IPS-18c (cell line): ENCODE data around the gene DCAF11.
A peak's percentile ranks its signal among the peaks of the same experiment; 100 is the strongest.

ENCODE experiments used
- H3K4me3 ChIP-seq: 2 replicates; pipeline ENCODE4 v1.7.0; 2013; ENCODE audit warnings: low read depth, mild to moderate bottlenecking, low read length, moderate library complexity; ENCODE audit not compliant: insufficient read depth
- H3K9me3 ChIP-seq: one replicate; pipeline ENCODE4 v1.6.1; 2013; ENCODE audit warnings: mild to moderate bottlenecking, low read length, moderate library complexity; ENCODE audit not compliant: control insufficient read depth, insufficient read depth

The DCAF11 gene

DNA sequence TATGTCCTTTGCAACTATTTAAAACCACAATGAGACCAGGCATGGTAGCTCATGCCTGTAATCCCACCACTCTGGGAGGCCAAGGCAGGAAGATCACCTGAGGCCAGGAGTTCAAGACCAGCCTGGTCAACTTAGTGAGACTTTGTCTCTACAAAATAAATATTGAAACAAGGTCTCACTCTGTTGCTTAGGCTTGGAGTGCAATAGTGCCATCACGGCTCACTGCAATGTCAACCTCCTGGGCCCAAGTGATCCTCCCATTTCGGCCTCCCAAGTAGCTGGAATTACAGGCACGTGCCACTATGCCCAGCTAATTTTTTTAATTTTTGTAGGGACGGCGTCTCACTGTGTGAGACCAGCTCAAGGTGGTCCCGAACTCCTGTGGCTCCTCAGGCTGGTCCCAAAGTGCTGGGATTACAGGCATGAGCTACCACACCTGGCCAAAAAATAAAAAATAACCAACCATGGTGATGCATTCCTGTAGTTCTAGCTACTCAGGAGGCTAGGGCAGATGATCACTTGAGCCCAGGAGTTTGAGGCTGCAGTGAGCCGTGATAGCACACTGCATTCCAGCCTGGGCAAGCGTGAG is 14.9 kb downstream of the DCAF11 start:
- H3K9me3 ChIP-seq = no peaks in the 10 kb centered on the region
- H3K4me3 ChIP-seq = no peak overlapping the region

DNA sequence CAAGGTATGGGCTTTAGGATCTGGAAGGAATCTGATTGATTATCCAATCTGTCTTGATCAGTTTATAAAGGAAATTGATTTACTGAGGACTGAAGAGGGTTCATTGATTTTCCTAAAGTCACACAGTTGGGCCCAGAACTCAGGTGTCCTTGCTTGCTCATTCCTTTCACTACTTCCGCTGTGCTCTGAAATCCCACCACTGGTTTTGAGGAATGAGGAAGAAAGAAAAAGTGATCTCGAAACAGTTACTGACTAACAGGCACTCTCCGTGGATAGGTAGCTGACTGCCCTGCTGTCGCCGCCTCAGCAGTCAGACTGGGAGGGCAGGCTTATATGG is 15.8 kb downstream of the DCAF11 start, which contains the start of gene FITM1:
TSS of gene FITM1 (plus strand) at position 280 of the 337 bp plus-strand sequence. CDS start 905 bp downstream, outside the sequence.
- no peak within 1 kb of the TSS for H3K4me3 ChIP-seq
- H3K9me3 ChIP-seq = no peaks in the 10 kb centered on the region

DNA sequence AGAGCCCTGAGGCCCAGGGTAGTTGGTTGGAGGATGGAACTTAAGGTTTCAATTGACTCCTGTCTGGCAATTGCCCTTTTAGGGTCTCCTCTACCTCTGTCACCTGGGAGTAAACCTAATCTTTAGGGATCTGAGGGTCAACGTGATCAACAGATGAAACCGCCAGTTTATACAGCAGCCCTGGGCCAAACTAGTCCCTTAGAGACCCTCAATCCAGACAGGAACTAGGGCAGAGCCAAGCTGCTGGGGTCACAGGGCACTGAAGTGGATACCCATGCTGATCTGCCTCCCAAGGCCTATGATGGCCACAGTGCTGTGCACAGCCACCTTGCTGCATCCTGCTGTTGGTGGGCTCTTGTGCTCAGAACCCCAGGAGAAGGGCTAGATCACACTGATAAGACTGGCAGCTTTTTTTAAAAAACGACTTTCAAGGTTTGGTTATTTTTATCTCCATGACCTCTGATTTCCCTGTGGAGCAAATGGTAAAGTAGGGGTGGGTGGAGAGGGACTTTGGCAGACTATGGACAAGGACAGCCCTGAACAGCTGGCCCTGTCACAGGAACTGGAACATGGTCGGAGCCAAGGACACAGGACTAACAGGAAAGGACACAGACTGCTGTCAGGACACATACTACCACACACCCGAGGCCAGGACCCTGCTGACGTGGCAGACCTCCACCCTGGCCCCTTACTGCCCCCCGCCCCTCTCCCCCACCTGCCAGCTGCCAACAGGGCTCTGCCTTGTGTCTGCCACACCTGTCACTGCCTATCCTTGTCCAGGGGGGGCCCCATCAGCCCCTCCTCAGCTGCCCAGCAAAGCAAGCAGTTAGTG is 16.4 kb downstream of the DCAF11 start:
- Histone ChIP-seq H3K4me3 (no peak overlapping the region), H3K9me3 (no peaks in the 10 kb centered on the region)

GRCh38 chr14:24131549-24131966 is 17.0 kb downstream of the DCAF11 start:
- Histone ChIP-seq H3K4me3 (no peak overlapping the region), H3K9me3 (no peaks in the 10 kb centered on the region)

- Histone ChIP-seq H3K4me3 (no peak overlapping the region), H3K9me3 (no peaks in the 10 kb centered on the region)
These were observed 17.6 kb downstream of the DCAF11 start for GRCh38 chr14:24132061-24132685.

DNA sequence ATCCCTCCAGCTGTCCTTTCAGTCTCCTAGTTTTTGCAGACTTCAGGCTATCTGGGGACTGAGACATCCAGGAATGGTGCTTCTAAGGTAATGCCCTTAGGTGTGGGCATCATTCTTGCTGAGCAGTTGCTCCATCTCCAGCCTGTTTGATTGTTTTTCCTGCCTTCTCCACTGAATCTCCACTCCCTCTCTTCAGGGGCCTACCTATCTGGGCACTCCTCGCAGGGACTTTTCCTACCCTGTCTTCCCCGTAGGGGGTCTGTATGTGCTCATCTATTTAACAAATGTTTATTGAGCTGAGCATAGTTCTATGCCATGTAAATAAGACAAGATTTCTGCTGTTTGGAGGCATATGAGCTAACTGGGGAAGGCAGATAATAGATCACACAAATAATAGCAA is 18.4 kb downstream of the DCAF11 start:
- no peaks in the 10 kb centered on the region for H3K9me3 ChIP-seq
- H3K4me3 ChIP-seq = no peak overlapping the region

DNA sequence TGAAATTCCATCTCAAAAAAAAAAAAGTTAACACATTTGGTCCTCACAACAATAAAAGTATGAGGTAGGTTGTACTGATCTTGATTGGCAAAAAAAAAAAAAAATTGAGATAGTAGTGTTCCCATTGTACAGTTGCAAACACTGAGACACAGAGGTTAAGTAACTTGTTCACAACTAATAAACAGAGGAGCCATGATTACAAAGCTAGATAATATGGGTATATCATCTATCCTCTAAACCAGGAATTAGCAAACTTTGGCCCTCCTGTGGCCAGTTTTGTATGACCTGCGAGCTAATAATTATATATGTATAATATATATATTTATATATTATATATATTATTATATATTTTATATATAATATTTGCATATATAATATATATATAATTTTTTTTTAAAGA is 19.2 kb downstream of the DCAF11 start:
- Histone ChIP-seq H3K9me3 (no peaks in the 10 kb centered on the region), H3K4me3 (no peak overlapping the region)

GRCh38 chr14:24135584-24135833 is 20.9 kb downstream of the DCAF11 start:
- H3K4me3 ChIP-seq = peak overlapping the region; percentile 91
- no peaks in the 10 kb centered on the region for H3K9me3 ChIP-seq

- Histone ChIP-seq H3K9me3 (no peaks in the 10 kb centered on the region), H3K4me3 (peak within 1 kb of the TSS; percentile 91)
These were observed 21.5 kb downstream of the DCAF11 start, which contains the start of gene PSME1 for GRCh38 chr14:24135834-24136683. TSS of gene PSME1 (plus strand) at chr14:24136194. CDS start at chr14:24136263, 69 bp downstream.

- peak overlapping the region; percentile 91 for H3K4me3 ChIP-seq
- no peaks in the 10 kb centered on the region for H3K9me3 ChIP-seq
These were observed 22.3 kb downstream of the DCAF11 start for GRCh38 chr14:24136684-24137528.

- no peak overlapping the region; the same call in 1 of the 2 replicates for H3K4me3 ChIP-seq
- H3K9me3 ChIP-seq = no peaks in the 10 kb centered on the region
These were observed 23.2 kb downstream of the DCAF11 start for GRCh38 chr14:24137529-24138395.

DNA sequence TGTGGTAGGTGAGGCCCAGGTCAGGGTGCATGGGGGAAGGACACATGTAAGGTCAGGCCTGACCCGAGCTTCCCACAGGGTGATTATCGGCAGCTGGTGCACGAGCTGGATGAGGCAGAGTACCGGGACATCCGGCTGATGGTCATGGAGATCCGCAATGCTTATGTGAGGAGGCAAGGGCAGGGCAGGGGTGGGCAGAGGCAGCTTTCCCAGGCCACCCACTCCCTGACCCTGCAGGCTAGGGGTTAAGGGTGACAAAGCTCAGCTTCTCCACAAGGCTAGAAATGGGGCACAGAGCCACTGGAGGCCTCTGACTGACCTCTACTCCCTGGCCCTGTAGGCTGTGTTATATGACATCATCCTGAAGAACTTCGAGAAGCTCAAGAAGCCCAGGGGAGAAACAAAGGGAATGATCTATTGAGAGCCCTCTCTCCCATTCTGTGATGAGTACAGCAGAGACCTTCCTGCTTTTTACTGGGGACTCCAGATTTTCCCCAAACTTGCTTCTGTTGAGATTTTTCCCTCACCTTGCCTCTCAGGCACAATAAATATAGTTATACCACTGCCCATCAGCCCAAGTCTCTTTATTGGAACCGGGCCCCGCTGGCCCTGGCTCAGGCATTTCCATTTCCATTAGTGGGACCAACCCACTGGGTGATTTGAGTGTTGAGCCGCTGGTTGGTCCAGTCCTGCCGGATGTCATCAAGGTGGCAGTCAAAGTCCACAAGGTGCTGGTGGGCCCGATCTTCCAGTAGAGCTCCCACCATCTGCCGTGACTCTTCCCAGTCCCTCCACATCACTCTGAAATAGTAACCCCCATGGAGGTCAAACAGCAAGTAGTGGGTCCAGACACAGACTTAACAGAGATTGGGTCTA is 24.1 kb downstream of the DCAF11 start:
- no peak overlapping the region for H3K4me3 ChIP-seq

GRCh38 chr14:24139272-24139934 is 24.8 kb downstream of the DCAF11 start:
- Histone ChIP-seq H3K4me3 (peak overlapping the region; percentile 15), H3K9me3 (no peaks in the 10 kb centered on the region)

More for the DNA sequence above, 24.1 kb downstream of the DCAF11 start:
- H3K9me3 ChIP-seq = no peaks in the 10 kb centered on the region

DNA sequence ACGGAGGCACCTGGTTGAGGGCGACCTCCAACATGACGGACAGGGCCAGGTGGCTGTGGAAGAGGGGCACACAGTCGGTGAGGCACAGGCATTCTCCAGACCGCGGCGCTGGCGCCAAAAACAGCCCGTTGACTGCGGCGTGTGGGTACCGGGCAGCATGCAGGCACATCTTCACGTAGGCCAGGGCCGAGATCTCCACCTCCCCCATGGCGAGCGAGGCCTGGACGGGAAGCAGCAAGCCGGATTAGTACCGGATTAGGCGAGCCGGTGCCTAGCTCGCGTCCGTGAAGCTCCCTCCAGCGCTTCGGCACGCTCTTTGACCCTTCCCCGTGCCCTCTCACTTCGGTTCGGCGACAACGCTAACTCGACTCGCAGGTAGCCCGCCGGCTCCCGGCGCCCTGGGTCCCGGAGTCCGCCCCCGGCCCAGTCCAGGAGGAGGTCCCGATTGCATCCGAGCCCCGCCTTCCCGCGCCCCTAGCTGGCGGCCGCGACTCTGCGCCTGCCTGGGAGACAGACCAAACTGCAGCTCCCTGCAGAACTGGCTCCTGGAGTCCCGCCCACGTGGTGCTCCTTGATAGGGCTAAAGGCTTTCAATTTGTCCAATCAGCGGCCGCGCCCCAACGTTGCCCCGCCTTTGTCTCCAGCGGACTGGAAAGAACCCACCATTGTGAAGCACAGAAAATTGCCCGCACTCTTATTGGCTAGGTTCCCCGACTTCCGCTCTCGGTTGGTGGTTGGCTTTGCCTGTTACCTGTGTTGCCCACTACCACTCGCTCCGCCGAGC is 26.7 kb downstream of the DCAF11 start, which contains the start of gene EMC9:
TSS of gene EMC9 (minus strand) at position 495 of the 784 bp plus-strand sequence. CDS start at position 208, 287 bp downstream.
- H3K4me3 ChIP-seq = peak within 1 kb of the TSS; percentile 73

More for the DNA sequence above, 26.7 kb downstream of the DCAF11 start, which contains the start of gene EMC9:
- no peaks in the 10 kb centered on the region for H3K9me3 ChIP-seq
